Activated CD8-positive, alpha-beta memory T cell treated with anti-CD3 and anti-CD28 coated beads, Interleukin-2, amount 50 U/mL, for 1 hour (primary cell): ENCODE results near the gene DOCK1.

Experiments used
- DNase-seq: peaks from one replicate; pipeline ENCODE4 v3.0.0-alpha.2; 2020; ENCODE audit errors: extremely low read depth

Gene DOCK1

GRCh38 chr10:127179612-127180250, 274.5 kb downstream of the DOCK1 start:
- DNase-seq = no peak

- DNase-seq = no peak
Observed at GRCh38 chr10:127182161-127182560, 276.9 kb downstream of the DOCK1 start.

GRCh38 chr10:127184582-127184981, 279.4 kb downstream of the DOCK1 start:
- no peak for DNase-seq

GRCh38 chr10:127186813-127187212, 281.6 kb downstream of the DOCK1 start:
- no peak for DNase-seq

- DNase-seq = no peak
Observed at GRCh38 chr10:127189226-127189625, 284.0 kb downstream of the DOCK1 start.

- no peak for DNase-seq
Observed at GRCh38 chr10:127190427-127190826, 285.2 kb downstream of the DOCK1 start.

- no peak for DNase-seq
Observed at GRCh38 chr10:127193125-127193524, 287.9 kb downstream of the DOCK1 start.

GRCh38 chr10:127194111-127194510, 288.9 kb downstream of the DOCK1 start:
- DNase-seq = no peak

GRCh38 chr10:127194599-127194998, 289.4 kb downstream of the DOCK1 start:
- no peak for DNase-seq

GRCh38 chr10:127195041-127195506, 289.8 kb downstream of the DOCK1 start:
- DNase-seq = no peak

- no peak for DNase-seq
Observed at GRCh38 chr10:127195571-127196281, 290.5 kb downstream of the DOCK1 start.

GRCh38 chr10:127196282-127197153, 291.3 kb downstream of the DOCK1 start, which contains the start of gene INSYN2A:
TSS of gene INSYN2A (minus strand) at chr10:127196591. CDS start at chr10:127176395, 20,196 bp downstream.
- DNase-seq = no peak

- no peak for DNase-seq
Observed at GRCh38 chr10:127197154-127197432, 291.9 kb downstream of the DOCK1 start.

GRCh38 chr10:127198307-127198706, 293.1 kb downstream of the DOCK1 start:
- no peak for DNase-seq

GRCh38 chr10:127198721-127199120, 293.5 kb downstream of the DOCK1 start:
- DNase-seq = no peak

GRCh38 chr10:127200646-127201045, 295.4 kb downstream of the DOCK1 start:
- no peak for DNase-seq

- DNase-seq = no peak
Observed at GRCh38 chr10:127203067-127203466, 297.8 kb downstream of the DOCK1 start.

GRCh38 chr10:127207081-127207480, 301.9 kb downstream of the DOCK1 start:
- no peak for DNase-seq

GRCh38 chr10:127210936-127211466, 305.8 kb downstream of the DOCK1 start:
- DNase-seq = no peak

- DNase-seq = no peak
Observed at GRCh38 chr10:127215866-127216265, 310.6 kb downstream of the DOCK1 start.

- DNase-seq = no peak
Observed at GRCh38 chr10:127216274-127216673, 311.0 kb downstream of the DOCK1 start.

- DNase-seq = no peak
Observed at GRCh38 chr10:127216786-127217185, 311.6 kb downstream of the DOCK1 start.
